Hepatocyte (in vitro differentiated cells): ENCODE measurements around the gene DIPK2B. TPM values are rescaled to one million over a fixed set of nuclear protein-coding genes. Genes with fewer than 3 reads are reported as not detected.
A peak's percentile ranks its signal among the peaks of the same experiment; 100 is the strongest.

ENCODE experiments used
- DNase-seq: peaks from one replicate; pipeline ENCODE4 v3.0.0-alpha.2; 2016; ENCODE audit warnings: low spot score
- H2AFZ ChIP-seq: fragments of 200-600 bp; sonication (generic); 2 replicates; pipeline ENCODE4 v1.6.0; 2016; ENCODE audit warnings: antibody characterized with exemption, mild to moderate bottlenecking
- H3K27ac ChIP-seq: fragments of 200-600 bp; sonication (generic); 2 replicates; pipeline ENCODE4 v1.5.1; 2016; ENCODE audit warnings: mild to moderate bottlenecking
- H3K27me3 ChIP-seq: fragments of 200-600 bp; sonication (generic); 2 replicates; pipeline ENCODE4 v1.6.1; 2016
- H3K36me3 ChIP-seq: fragments of 200-600 bp; sonication (generic); replicated peaks from 2 replicates; pipeline ENCODE4 v1.5.1; 2016; ENCODE audit warnings: low read depth; ENCODE audit not compliant: insufficient read depth
- H3K4me1 ChIP-seq: fragments of 200-600 bp; sonication (generic); 2 replicates; pipeline ENCODE4 v1.5.1; 2016; ENCODE audit warnings: mild to moderate bottlenecking, moderate library complexity; ENCODE audit not compliant: insufficient read depth
- H3K4me2 ChIP-seq: fragments of 200-600 bp; sonication (generic); 2 replicates; pipeline ENCODE4 v1.6.0; 2016
- H3K4me3 ChIP-seq: fragments of 200-600 bp; sonication (generic); 2 replicates; pipeline ENCODE4 v1.5.1; 2016; ENCODE audit warnings: mild to moderate bottlenecking
- H3K79me2 ChIP-seq: fragments of 200-600 bp; sonication (generic); 2 replicates; pipeline ENCODE4 v1.6.0; 2017; ENCODE audit warnings: mild to moderate bottlenecking
- H3K9me2 ChIP-seq: fragments of 200-600 bp; sonication (generic); replicated peaks from 2 replicates; pipeline ENCODE4 v1.6.0; 2017; ENCODE audit warnings: mild to moderate bottlenecking; ENCODE audit not compliant: insufficient read depth
- H3K9me3 ChIP-seq: fragments of 200-600 bp; sonication (generic); 2 replicates; pipeline ENCODE4 v1.5.1; 2016; ENCODE audit warnings: low read depth, mild to moderate bottlenecking
- H4K20me1 ChIP-seq: fragments of 200-600 bp; sonication (generic); 2 replicates; pipeline ENCODE4 v1.6.0; 2016; ENCODE audit warnings: mild to moderate bottlenecking; ENCODE audit not compliant: insufficient read depth, poor library complexity, severe bottlenecking
- EZH2 ChIP-seq: fragments of 200-600 bp; sonication (generic); IDR thresholded peaks from 2 replicates; pipeline ENCODE4 v1.6.1; 2016; ENCODE audit warnings: antibody characterized with exemption, mild to moderate bottlenecking, borderline replicate concordance
- EZH2phosphoT487 ChIP-seq: fragments of 200-600 bp; sonication (generic); IDR thresholded peaks from one replicate; pipeline ENCODE4 v1.6.1; 2018; ENCODE audit warnings: antibody characterized with exemption, mild to moderate bottlenecking, low read depth, moderate library complexity; ENCODE audit not compliant: unreplicated experiment, severe bottlenecking
- WGBS: methylation state at CpG from one replicate; pipeline ENCODE4 v1.1.6; 2016; ENCODE audit warnings: low lambda C conversion rate; ENCODE audit errors: missing lambda C conversion rate; 5-methylcytosine and 5-hydroxymethylcytosine counted together
- polyA plus RNA-seq: library from polyadenylated mRNA; unstranded; fragments of >200 nt; fragmentation: Nextera tagmentation; extraction: Ambion mirVana; gene quantifications from 2 replicates; pipeline ENCODE4 v1.2.1, GENCODE V29; 2016
- total RNA-seq: library from RNA; depleted of rRNA; stranded (reverse); fragments of >200 nt; gene quantifications from 2 replicates; pipeline ENCODE4 v1.2.3, GENCODE V29; 2014
- TF ChIP-seq, protein P1 (sequence below): fragments of 200-600 bp; sonication (generic); IDR thresholded peaks from 2 replicates; pipeline ENCODE4 v1.5.1; 2016; ENCODE audit warnings: antibody characterized with exemption, mild to moderate bottlenecking; ENCODE audit not compliant: poor library complexity

Gene DIPK2B
- total and polyA plus RNA-seq, 2 experiments from 2014 or later = 0.29 to 0.37 TPM

DNA sequence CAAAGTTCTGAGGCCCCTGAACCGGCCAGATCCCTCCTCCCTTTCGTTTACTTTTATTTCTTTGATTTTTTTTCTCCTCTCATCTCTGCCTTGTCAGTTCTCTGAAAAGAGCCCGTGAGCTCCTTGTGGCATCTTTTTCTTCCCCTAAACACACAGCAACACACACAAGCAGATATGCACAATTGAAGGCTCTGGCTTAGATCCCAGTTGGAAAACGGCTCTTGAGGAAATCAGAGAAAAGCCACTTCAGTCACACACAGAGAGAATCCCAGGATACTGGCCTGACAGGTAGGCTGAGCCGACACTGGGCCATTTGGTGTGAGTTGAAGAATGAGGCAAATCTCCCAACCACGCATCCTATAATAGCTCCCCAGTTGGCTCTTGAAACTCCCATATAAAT is 12.9 kb downstream of the DIPK2B start:
- WGBS = 60% methylated on average over 6 of the region's 6 CpGs
- Histone ChIP-seq H3K79me2 (no peaks in the 10 kb centered on the region), H3K27me3 (no peaks in the 10 kb centered on the region), H3K9me2 (no peaks in the 10 kb centered on the region), H3K4me1 (no peaks in the 10 kb centered on the region), H3K36me3 (no peaks in the 10 kb centered on the region), H3K4me2 (peak overlapping the region; percentile 71), H4K20me1 (no peaks in the 10 kb centered on the region), H3K27ac (no peak overlapping the region), H3K4me3 (no peak overlapping the region), H2AFZ (no peak overlapping the region), H3K9me3 (no peaks in the 10 kb centered on the region)
- DNase-seq = no peak
- TF ChIP-seq EZH2phosphoT487 (no peak), EZH2 (no peak)
- TF ChIP-seq, protein P1, sequence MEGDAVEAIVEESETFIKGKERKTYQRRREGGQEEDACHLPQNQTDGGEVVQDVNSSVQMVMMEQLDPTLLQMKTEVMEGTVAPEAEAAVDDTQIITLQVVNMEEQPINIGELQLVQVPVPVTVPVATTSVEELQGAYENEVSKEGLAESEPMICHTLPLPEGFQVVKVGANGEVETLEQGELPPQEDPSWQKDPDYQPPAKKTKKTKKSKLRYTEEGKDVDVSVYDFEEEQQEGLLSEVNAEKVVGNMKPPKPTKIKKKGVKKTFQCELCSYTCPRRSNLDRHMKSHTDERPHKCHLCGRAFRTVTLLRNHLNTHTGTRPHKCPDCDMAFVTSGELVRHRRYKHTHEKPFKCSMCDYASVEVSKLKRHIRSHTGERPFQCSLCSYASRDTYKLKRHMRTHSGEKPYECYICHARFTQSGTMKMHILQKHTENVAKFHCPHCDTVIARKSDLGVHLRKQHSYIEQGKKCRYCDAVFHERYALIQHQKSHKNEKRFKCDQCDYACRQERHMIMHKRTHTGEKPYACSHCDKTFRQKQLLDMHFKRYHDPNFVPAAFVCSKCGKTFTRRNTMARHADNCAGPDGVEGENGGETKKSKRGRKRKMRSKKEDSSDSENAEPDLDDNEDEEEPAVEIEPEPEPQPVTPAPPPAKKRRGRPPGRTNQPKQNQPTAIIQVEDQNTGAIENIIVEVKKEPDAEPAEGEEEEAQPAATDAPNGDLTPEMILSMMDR = no peak

- Histone ChIP-seq H2AFZ (no peak overlapping the region), H3K4me1 (no peaks in the 10 kb centered on the region), H3K27me3 (no peaks in the 10 kb centered on the region), H3K4me2 (peak overlapping the region; percentile 71), H3K27ac (no peak overlapping the region), H3K79me2 (no peaks in the 10 kb centered on the region), H3K9me3 (no peaks in the 10 kb centered on the region), H3K9me2 (no peaks in the 10 kb centered on the region), H4K20me1 (no peaks in the 10 kb centered on the region), H3K4me3 (no peak overlapping the region), H3K36me3 (no peaks in the 10 kb centered on the region)
- no peak for DNase-seq
- TF ChIP-seq, protein P1 = no peak
- TF ChIP-seq EZH2phosphoT487 (no peak), EZH2 (no peak)
- 53% methylated on average over 4 of the region's 4 CpGs for WGBS
Measured at GRCh38 chrX:45186643-45187026, 14.0 kb downstream of the DIPK2B start.

GRCh38 chrX:45184211-45184610 is 16.5 kb downstream of the DIPK2B start:
- Histone ChIP-seq H3K27ac (no peak overlapping the region), H3K4me1 (no peaks in the 10 kb centered on the region), H4K20me1 (no peaks in the 10 kb centered on the region), H3K4me3 (no peak overlapping the region), H3K9me3 (no peaks in the 10 kb centered on the region), H3K36me3 (no peaks in the 10 kb centered on the region), H3K4me2 (no peak overlapping the region), H3K27me3 (no peaks in the 10 kb centered on the region), H3K9me2 (no peaks in the 10 kb centered on the region), H2AFZ (no peak overlapping the region), H3K79me2 (no peaks in the 10 kb centered on the region)
- TF ChIP-seq, protein P1 = no peak
- TF ChIP-seq EZH2 (no peak), EZH2phosphoT487 (no peak)
- 67% methylated on average over 2 of the region's 2 CpGs for WGBS
- DNase-seq = no peak

DNA sequence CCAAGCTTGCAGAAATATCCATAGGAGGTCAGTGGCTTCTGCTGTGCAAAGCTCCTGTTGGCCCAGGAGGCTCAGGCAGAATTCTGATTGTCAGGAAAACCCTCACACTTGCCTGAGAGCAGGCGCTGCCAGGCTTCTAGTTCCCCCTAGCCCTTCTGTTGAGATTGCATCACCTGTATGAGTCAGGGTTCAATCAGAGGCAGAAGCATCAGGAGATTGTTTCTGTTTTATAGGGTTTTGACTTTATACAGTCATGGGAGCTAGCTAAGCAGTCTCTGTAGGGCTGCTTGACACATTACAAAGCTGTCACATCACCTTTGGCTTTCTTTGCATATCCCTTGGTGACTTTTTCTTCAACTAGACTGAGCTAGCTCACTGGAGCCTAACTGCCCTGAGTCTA is 27.8 kb downstream of the DIPK2B start:
- Histone ChIP-seq H3K4me2 (no peak overlapping the region), H3K4me3 (no peak overlapping the region), H3K4me1 (peaks cover 3% of the 10 kb centered on the region), H3K27ac (peak overlapping the region; percentile 37), H3K36me3 (no peaks in the 10 kb centered on the region), H4K20me1 (no peaks in the 10 kb centered on the region), H3K9me3 (no peaks in the 10 kb centered on the region), H2AFZ (no peak overlapping the region), H3K9me2 (no peaks in the 10 kb centered on the region), H3K27me3 (no peaks in the 10 kb centered on the region), H3K79me2 (no peaks in the 10 kb centered on the region)
- 53% methylated on average over 1 of the region's 1 CpG for WGBS
- TF ChIP-seq EZH2phosphoT487 = no peak
- TF ChIP-seq, protein P1 = no peak
- TF ChIP-seq EZH2 = no peak
- DNase-seq = peak; percentile 51
